ENCODE measurements around the gene BCORL1. TPM values are rescaled to one million over a fixed set of nuclear protein-coding genes. Genes with fewer than 3 reads are reported as not detected.
A peak's percentile ranks its signal among the peaks of the same experiment; 100 is the strongest.

Gene BCORL1
- total and polyA plus RNA-seq, 2 donors (not counting 1 experiment from before 2014, with no cell fraction given): 1.9 to 14.3 TPM

DNA sequence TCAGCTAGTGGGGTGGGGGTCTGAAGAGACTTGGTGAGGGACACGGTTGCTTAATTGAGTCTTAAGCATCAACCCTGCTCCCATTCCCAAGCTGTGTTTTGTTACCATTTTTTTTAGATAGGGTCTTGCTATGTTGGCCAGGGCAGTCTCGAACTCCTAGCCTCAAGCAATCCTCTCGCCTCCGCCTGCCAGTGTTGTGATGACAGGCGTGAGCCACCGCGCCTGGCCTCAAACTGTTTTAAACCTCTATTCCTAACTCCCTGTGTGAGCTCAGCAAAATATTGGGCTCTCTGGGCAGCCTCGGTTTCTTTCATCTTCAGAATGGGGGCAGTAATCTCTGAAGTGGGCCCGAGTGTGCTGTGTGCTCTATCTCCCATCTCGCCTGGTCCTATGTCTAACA is 26.3 kb upstream of the BCORL1 start:
- no peak overlapping the region for H3K4me3 ChIP-seq (ENCODE audit: control extremely low read depth in 1 of 5, extremely low read depth in 1 of 5, insufficient read depth in 1 of 5, low read depth in 2 of 5, low read length in 4 of 5)
- Mint-ChIP-seq H3K4me1 (peaks cover 33% of the 10 kb centered on the region), H3K4me3 (peak overlapping the region; percentile 40), H3K9me3 (ENCODE audit: insufficient read depth) (no peaks in the 10 kb centered on the region), H3K27ac (no peak overlapping the region), H3K27me3 (no peaks in the 10 kb centered on the region)
- intact Hi-C loops (cut with micrococcal nuclease): no loop called here
- no CpG with 5 or more reads among the region's 10 CpGs for WGBS (ENCODE audit: insufficient coverage)
- peaks cover 8 to 34% of the 10 kb centered on the region in 2 donors for H3K4me1 ChIP-seq (ENCODE audit: control insufficient read depth in 2 of 2, insufficient read depth in 2 of 2, low read length in 2 of 2)
- no peaks in the 10 kb centered on the region for H3K79me2 ChIP-seq (ENCODE audit: control insufficient read depth, insufficient read depth, low read length)
- H3K9ac ChIP-seq (ENCODE audit: low read length): no peak overlapping the region
- H4K20me1 ChIP-seq (ENCODE audit: control insufficient read depth, insufficient read depth, low read length, poor library complexity, severe bottlenecking): no peaks in the 10 kb centered on the region
- no peak overlapping the region for H3K27ac ChIP-seq (ENCODE audit: low read length in 2 of 2)
- TF ChIP-seq, protein P1, sequence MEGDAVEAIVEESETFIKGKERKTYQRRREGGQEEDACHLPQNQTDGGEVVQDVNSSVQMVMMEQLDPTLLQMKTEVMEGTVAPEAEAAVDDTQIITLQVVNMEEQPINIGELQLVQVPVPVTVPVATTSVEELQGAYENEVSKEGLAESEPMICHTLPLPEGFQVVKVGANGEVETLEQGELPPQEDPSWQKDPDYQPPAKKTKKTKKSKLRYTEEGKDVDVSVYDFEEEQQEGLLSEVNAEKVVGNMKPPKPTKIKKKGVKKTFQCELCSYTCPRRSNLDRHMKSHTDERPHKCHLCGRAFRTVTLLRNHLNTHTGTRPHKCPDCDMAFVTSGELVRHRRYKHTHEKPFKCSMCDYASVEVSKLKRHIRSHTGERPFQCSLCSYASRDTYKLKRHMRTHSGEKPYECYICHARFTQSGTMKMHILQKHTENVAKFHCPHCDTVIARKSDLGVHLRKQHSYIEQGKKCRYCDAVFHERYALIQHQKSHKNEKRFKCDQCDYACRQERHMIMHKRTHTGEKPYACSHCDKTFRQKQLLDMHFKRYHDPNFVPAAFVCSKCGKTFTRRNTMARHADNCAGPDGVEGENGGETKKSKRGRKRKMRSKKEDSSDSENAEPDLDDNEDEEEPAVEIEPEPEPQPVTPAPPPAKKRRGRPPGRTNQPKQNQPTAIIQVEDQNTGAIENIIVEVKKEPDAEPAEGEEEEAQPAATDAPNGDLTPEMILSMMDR (IDR thresholded peaks at IDR 0.05): no peak
- no peak for TF ChIP-seq EZH2 (IDR thresholded peaks at IDR 0.05; ENCODE audit: borderline replicate concordance, insufficient read depth, low read depth, low read length, poor library complexity, severe bottlenecking)
- DNase-seq: no peak
- H3K27me3 ChIP-seq (replicated peaks in 1 of 4; ENCODE audit: control extremely low read depth in 1 of 4, control insufficient read depth in 3 of 4, insufficient read depth in 4 of 4, low read length in 3 of 4): no peaks in the 10 kb centered on the region
- no peak overlapping the region for H2AFZ ChIP-seq (ENCODE audit: insufficient read depth, low read depth, low read length, poor library complexity, severe bottlenecking)
- ChIA-PET POLR2A (interaction anchor here (1.1 kb wide), 1 partner anchor 25 kb away, joined by 5 read pairs; no protein-coding TSS in a partner anchor), CTCF (no interaction called here)
- no peaks in the 10 kb centered on the region for H3K36me3 ChIP-seq (replicated peaks in 1 of 2; ENCODE audit: control extremely low read depth in 1 of 2, control insufficient read depth in 1 of 2, extremely low read depth in 1 of 2, insufficient read depth in 2 of 2, low read length in 1 of 2)
- ATAC-seq (ENCODE audit: low read depth): no peak
- H3K9me3 ChIP-seq (ENCODE audit: control extremely low read depth in 1 of 3, control insufficient read depth in 2 of 3, insufficient read depth in 1 of 3, low read length in 2 of 3): peaks cover 0 to 4% (median 0%) of the 10 kb centered on the region in 3 donors
- H3K4me2 ChIP-seq (replicated peaks; ENCODE audit: low read depth, low read length, poor library complexity, severe bottlenecking): no peak overlapping the region

DNA sequence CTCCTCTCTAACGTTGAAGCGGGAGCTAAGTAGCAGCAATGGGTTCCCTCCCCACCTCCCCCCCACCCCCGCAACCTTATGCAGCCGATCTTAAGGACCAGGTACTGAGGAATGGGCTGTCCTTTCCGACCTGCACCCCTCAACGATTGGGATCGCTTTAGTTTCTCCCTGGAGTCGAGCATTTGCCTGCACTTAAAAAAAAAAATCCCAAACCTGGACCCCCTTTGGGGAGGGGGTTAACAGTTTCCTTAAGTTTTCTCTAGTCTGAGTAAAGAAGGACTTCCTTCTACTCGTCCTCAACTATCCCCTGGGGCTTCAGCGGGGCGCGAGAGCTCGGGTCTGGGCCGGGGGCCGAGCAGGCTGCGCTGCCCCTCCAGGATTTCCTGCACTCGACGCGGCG is 25.7 kb upstream of the BCORL1 start:
- Histone ChIP-seq H3K9ac (ENCODE audit: low read length) (no peak overlapping the region), H4K20me1 (ENCODE audit: control insufficient read depth, insufficient read depth, low read length, poor library complexity, severe bottlenecking) (no peaks in the 10 kb centered on the region), H2AFZ (ENCODE audit: insufficient read depth, low read depth, low read length, poor library complexity, severe bottlenecking) (no peak overlapping the region), H3K4me2 (replicated peaks; ENCODE audit: low read depth, low read length, poor library complexity, severe bottlenecking) (peak overlapping the region; percentile 73), H3K4me1 (ENCODE audit: control insufficient read depth in 2 of 2, insufficient read depth in 2 of 2, low read length in 2 of 2) (peaks cover 11 to 40% of the 10 kb centered on the region in 2 donors), H3K9me3 (ENCODE audit: control extremely low read depth in 1 of 3, control insufficient read depth in 2 of 3, insufficient read depth in 1 of 3, low read length in 2 of 3) (peaks cover 0 to 4% (median 0%) of the 10 kb centered on the region in 3 donors), H3K79me2 (ENCODE audit: control insufficient read depth, insufficient read depth, low read length) (no peaks in the 10 kb centered on the region), H3K27ac (ENCODE audit: low read length in 2 of 2) (no peak overlapping the region), H3K4me3 (ENCODE audit: control extremely low read depth in 1 of 5, extremely low read depth in 1 of 5, insufficient read depth in 1 of 5, low read depth in 2 of 5, low read length in 4 of 5) (peak overlapping the region in 3 of 5 experiments; percentile 14 to 32 (median 28)), H3K27me3 (replicated peaks in 1 of 4; ENCODE audit: control extremely low read depth in 1 of 4, control insufficient read depth in 3 of 4, insufficient read depth in 4 of 4, low read length in 3 of 4) (no peaks in the 10 kb centered on the region), H3K36me3 (replicated peaks in 1 of 2; ENCODE audit: control extremely low read depth in 1 of 2, control insufficient read depth in 1 of 2, extremely low read depth in 1 of 2, insufficient read depth in 2 of 2, low read length in 1 of 2) (no peaks in the 10 kb centered on the region)
- H3K4me3 Mint-ChIP-seq: peak overlapping the region; percentile 80
- WGBS (ENCODE audit: insufficient coverage): no CpG with 5 or more reads among the region's 20 CpGs
- H3K27ac Mint-ChIP-seq: peak overlapping the region; percentile 88
- POLR2A ChIA-PET: no interaction called here
- peaks cover 39% of the 10 kb centered on the region for H3K4me1 Mint-ChIP-seq
- intact Hi-C loops (cut with micrococcal nuclease): loop anchor here (1.0 kb wide), 3 partner anchors 24 to 50 kb away; partner anchors contain the start of genes BCORL1 and UTP14A
- ATAC-seq (ENCODE audit: low read depth) (no peak), DNase-seq (no peak)
- H3K9me3 Mint-ChIP-seq (ENCODE audit: insufficient read depth): no peaks in the 10 kb centered on the region
- H3K27me3 Mint-ChIP-seq: no peaks in the 10 kb centered on the region
- TF ChIP-seq, protein P1 (IDR thresholded peaks at IDR 0.05): no peak
- TF ChIP-seq EZH2 (IDR thresholded peaks at IDR 0.05; ENCODE audit: borderline replicate concordance, insufficient read depth, low read depth, low read length, poor library complexity, severe bottlenecking): no peak
- CTCF ChIA-PET: interaction anchor here (0.7 kb wide), 1 partner anchor 63 kb away, joined by 4 read pairs; no protein-coding TSS in a partner anchor

Data from B cell (primary cell).